ENCODE measurements around the gene ID1.
"Not testable (repeated sequence)": the region's sequence is repeated elsewhere in the genome, so short reads cannot be mapped to it uniquely, and the experiment has no call there.

Gene ID1

GRCh38 chr20:31602431-31602778 lies 2.7 kb upstream of the ID1 start:
- no peak for DNase-seq (ENCODE audit: low read depth)

GRCh38 chr20:31602779-31603441 lies 2.2 kb upstream of the ID1 start:
- peak; percentile 65 for DNase-seq (ENCODE audit: low read depth)

DNA sequence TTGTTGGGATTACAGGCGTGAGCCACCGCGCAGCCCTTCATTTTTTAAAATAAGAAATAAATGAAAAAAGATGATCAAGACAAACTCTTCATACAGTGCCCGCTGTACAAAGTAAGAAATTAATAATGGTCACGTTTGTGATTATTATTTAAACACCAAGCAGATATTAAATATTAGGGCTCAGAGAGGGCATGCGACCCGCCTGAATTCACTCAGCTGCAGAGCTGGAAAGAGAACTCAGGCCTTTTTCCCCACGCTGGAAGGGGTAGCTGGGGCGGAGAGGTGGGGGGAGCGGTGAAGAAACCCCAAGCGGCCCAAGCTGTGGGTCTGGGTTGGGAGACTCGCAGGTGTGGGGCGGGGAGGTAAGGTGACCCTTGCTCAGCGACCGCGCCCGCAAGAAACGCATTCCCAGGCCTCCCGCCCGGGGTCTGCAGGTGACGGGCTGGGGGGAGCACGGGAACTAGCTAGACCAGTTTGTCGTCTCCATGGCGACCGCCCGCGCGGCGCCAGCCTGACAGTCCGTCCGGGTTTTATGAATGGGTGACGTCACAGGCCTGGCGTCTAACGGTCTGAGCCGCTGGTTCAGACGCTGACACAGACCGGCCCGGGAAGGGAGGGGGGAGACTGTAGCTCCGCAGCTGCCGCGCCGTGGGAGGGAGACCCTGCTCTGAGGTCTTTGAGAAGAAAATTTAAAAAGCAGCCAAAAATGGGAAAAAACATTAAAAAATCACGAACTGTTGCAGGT lies 1.1 kb upstream of the ID1 start:
- DNase-seq (ENCODE audit: low read depth) = peak; percentile 92

DNA sequence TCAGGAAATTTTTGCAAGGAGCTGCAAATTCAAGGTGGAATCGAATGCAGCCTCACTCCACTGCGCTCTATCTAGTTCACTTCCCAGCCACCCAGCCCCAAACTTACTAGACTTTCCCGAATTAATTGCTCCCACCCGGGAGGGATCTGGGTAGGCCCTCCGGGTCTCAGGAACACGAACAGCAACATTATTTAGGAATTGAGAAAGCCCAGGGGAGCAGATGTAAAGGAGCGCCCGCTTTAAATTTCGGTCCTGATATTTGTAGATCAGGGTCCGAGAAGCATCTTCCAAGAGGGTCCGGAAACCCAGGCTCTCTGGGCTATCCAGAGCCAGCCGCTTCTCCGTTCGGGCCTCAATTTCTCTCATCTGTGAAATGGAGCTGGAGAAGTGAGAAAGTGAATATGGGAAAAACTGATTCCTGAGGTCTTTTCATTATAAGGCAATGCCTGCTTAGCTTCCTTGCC lies 490 bp upstream of the ID1 start:
- DNase-seq (ENCODE audit: low read depth) = no peak

- no peak for DNase-seq (ENCODE audit: low read depth)
Observed at GRCh38 chr20:31605902-31606803, 1.1 kb downstream of the ID1 start.

- no peak for DNase-seq (ENCODE audit: low read depth)
Observed at GRCh38 chr20:31606804-31607639, 1.9 kb downstream of the ID1 start.

DNA sequence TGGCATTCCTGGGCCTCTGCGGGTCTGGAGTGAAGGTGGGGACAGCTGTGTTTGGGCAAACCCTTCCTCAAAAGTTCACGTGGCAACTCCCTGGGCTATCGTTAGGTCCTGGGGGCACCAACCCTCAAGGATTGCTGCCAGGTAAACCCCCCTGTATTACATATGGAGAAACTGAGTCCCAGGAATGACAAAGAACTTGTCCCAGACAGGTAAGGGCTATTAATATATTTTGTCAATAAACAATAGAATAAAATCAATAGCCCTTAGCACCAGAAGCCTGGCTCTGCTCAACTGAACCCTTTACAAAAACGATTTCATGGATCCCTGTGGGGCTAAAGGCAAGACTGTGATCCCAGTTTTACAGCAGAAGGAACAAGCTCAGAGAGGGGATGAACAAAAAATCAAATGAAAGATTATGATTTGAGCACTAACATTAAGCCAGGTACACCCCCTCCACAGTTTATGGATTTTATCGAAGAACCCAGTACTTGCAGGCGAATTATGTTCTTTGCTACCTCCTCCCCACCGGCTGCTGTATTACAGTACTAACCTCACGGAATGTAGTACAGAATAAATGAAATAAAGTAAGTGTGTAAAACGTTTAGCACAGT lies 2.7 kb downstream of the ID1 start:
- DNase-seq (ENCODE audit: low read depth) = no peak

DNA sequence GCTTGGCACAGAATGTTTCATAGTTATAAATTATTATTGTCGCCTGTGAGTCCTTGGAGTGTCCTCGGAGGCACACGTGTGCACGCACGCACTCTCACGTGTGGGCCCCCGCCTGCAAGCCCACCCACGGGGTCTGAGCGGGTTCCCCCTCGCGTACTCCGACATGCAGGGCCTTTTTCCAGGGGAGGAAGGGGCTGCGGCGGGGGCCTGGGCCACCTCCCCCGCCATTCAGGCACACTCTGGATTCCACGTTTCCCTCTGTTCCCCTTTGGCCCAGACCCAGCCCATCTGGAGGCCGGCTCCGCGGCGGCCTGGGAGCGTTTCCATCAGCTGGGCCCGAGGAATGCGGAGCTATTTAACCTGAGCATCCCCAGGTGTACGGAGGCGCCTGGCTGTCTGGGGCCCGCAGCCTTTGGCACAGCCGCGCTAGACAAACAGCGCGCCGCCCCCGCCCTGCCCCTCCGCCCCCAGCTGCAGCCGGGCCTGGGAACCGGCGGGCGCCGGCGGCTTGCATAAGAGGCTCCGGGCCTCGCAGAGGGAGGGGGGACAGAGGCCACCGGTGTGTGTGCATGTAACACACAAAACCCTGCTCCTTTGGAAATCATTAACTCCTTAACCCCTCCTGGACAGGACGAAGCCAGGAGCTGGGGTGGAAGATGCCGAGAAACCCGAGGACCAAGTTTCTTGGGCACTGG lies 3.3 kb downstream of the ID1 start:
- DNase-seq (ENCODE audit: low read depth) = no peak

GRCh38 chr20:31612271-31612640 lies 7.2 kb downstream of the ID1 start:
- DNase-seq (ENCODE audit: low read depth) = not testable (repeated sequence)

DNA sequence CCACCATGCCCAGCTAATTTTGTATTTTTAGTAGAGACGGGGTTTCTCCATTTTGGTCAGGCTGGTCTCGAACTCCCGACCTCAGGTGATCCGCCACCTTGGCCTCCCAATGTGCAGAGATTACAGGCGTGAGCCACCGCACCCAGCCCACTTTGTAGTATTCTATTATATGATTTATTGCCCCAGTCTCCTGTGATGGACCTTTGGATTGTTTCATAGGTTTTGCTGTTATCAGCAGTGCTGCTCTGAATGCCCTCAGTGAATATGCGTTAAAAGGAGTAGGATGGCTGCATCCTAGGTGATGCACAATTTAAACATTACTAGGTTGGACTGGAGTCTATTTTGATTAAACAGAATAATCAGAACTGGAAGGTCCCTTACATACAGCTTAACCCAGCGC lies 10.3 kb downstream of the ID1 start:
- no peak for DNase-seq (ENCODE audit: low read depth)

DNA sequence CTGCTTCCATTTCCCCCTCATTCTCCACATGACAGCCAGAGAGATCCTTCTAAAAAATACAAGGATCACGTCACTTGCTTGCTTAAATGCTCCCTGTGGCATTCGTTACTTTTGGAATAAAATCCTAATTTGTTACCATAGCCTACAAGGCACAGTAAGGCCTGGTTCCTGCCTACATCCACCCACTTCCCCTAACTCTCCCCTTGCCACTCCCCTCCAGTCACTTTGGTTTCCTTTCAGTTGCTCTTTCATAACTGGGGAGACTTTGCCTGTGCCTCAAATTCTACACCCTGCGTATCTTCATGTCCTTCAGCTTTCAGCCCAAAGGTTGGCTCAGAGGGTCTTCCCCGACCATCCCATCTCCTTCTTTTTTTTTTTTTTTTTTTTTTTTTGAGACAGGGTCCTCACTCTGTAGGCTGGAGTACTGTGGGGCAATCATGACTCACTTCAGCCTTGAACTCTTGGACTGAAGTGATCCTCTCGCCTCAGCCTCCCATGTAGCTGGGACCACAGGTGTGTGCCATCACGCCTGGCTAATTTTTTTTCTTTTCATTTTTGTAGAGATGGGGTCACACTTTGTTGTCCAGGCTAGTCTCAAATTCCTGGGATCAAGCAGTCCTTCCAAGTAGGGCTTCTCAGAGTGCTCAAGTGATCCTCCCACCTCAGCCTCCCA lies 12.5 kb downstream of the ID1 start:
- no peak for DNase-seq (ENCODE audit: low read depth)

DNA sequence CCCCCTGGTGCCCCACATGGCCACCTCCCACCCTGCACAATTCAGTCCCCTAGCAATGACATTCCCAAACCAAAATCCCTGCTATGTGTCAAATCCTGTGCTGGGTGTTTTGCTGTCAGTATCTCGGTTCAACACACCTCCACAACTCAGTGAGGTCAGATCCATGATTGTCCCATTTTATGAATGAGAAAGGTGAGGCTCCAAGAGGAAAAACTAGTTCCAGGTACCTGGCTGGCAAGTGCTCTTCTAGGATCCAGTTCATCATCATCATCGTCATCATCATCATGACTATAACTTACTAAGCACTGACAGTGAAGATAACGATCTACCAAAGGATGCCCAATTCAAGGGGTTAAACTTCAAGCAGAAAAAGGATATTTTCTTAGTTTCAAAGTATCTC lies 15.2 kb downstream of the ID1 start:
- DNase-seq (ENCODE audit: low read depth) = no peak

DNA sequence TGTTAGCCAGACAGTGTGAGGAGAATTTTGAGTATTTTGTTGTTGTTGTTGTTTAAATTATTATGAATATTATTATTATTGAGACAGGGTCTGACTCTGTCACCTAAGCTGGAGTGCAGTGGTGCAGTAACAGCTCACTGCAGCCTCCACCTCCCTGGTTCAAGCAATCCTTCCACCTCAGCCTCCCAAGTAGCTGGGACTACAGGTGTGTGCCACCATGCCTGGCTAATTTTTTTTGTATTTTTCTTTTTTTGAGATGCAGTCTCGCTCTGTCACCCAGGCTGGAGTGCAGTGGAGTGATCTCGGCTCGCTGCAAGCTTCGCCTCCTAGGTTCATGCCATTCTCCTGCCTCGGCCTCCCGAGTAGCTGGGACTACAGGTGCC lies 18.0 kb downstream of the ID1 start:
- DNase-seq (ENCODE audit: low read depth) = not testable (repeated sequence)

GRCh38 chr20:31626534-31626933 lies 21.4 kb downstream of the ID1 start:
- DNase-seq (ENCODE audit: low read depth) = not testable (repeated sequence)

DNA sequence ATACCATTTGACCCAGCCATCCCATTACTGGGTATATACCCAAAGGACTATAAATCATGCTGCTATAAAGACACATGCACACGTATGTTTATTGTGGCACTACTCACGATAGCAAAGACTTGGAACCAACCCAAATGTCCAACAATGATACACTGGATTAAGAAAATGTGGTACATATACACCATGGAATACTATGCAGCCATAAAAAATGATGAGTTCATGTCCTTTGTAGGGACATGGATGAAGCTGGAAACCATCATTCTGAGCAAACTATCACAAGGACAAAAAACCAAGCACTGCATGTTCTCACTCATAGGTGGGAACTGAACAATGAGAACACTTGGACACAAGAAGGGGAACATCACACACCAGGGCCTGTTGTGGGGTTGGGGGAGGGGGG lies 23.0 kb downstream of the ID1 start:
- DNase-seq (ENCODE audit: low read depth) = not testable (repeated sequence)

- DNase-seq (ENCODE audit: low read depth) = no peak
Observed at GRCh38 chr20:31630187-31630790, 25.2 kb downstream of the ID1 start.

- DNase-seq (ENCODE audit: low read depth) = no peak
Observed at GRCh38 chr20:31632548-31633338, 27.7 kb downstream of the ID1 start.

DNA sequence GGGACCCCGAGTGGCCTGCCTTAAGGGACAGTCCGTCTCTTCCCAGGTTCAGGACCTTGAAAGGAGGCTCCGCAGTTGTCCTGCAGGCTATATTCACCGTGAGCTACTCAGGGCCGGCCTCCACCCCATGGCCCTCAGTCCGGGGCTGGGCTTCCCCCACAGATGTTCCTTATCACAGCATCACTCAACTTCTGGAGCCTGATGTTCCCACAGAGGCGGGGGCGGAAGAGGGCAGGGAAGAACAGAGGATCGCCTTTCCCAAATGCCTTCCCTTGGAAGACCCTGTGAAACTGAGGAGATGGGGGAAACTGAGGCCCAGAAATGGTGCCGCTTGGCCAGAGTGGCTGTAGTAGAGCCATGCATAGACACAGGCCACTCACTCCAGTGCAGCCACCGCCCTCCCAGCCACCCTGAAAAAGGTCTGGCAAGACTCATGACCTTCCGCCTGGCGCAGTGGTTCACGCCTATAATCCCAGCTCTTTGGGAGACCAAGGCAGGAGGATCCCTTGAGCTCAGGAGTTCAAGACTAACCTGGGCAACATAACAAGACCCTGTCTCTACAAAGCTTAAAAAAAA lies 28.3 kb downstream of the ID1 start:
- DNase-seq (ENCODE audit: low read depth) = no peak

- DNase-seq (ENCODE audit: low read depth) = no peak
Observed at GRCh38 chr20:31637660-31638059, 32.6 kb downstream of the ID1 start, which contains the start of gene COX4I2. COX4I2 (plus strand) TSS chr20:31637912; CDS start chr20:31639018, 1,106 bp downstream.
